GM12872 (cell line): Measurements from ENCODE around the gene ADORA1.

Experiments used
- CTCF ChIP-seq: IDR thresholded peaks from 3 replicates; pipeline ENCODE4 v1.5.1; 2011; ENCODE audit warnings: low read depth, mild to moderate bottlenecking, low read length, moderate library complexity; ENCODE audit not compliant: insufficient read depth

ADORA1 gene

GRCh38 chr1:203083463-203083921, 44.0 kb upstream of the ADORA1 start:
- TF ChIP-seq CTCF: 0 out of 3 replicates have a peak, but pooled peaks have one; percentile 12

GRCh38 chr1:203084588-203085527, 42.7 kb upstream of the ADORA1 start:
- TF ChIP-seq CTCF: peak; percentile 92

GRCh38 chr1:203085528-203086406, 41.8 kb upstream of the ADORA1 start, which contains the start of gene MYOG:
TSS of gene MYOG (minus strand) at chr1:203086012. CDS start at chr1:203085961, 51 bp downstream.
- no peak for TF ChIP-seq CTCF

GRCh38 chr1:203086992-203087763, 40.3 kb upstream of the ADORA1 start:
- TF ChIP-seq CTCF: no peak

GRCh38 chr1:203088441-203088840, 39.1 kb upstream of the ADORA1 start:
- no peak for TF ChIP-seq CTCF

- TF ChIP-seq CTCF: no peak
Measured at GRCh38 chr1:203089001-203089650, 38.4 kb upstream of the ADORA1 start.
